ENCODE data around the gene BRAP.
"Not testable (repeated sequence)": the region's sequence is repeated elsewhere in the genome, so short reads cannot be mapped to it uniquely, and the experiment has no call there.

Gene BRAP

DNA sequence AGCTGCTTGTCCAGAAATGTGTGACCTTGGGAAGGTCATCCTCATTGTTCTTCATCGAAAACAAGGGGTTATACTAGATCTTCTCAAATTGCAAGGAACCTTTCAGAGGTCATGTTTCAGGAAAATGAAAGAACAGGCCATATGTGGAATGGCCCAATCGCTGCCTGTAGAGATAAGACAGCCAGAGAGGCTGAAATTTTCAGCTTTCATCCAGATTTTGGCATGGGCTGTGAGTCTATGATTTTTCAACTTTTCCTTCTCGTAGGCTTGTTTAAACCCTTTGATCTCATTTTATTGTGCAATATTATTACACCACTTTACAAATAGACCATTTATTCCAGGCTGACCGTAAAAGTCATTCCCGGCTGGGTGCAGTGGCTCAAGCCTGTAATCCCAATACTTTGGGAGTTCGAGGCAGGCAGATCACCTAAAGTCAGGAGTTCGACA, 69.6 kb downstream of the BRAP start:
- Histone ChIP-seq H3K36me3 (ENCODE audit: insufficient read depth, low read length) (no peaks in the 10 kb centered on the region), H3K4me3 (ENCODE audit: low read depth, low read length) (no peak overlapping the region), H3K4me1 (ENCODE audit: control insufficient read depth, insufficient read depth, low read length, unreplicated experiment) (no peaks in the 10 kb centered on the region), H2AFZ (ENCODE audit: low read length, unreplicated experiment) (no peak overlapping the region), H3K27me3 (ENCODE audit: insufficient read depth, low read length) (no peaks in the 10 kb centered on the region), H3K27ac (ENCODE audit: low read depth, low read length) (no peak overlapping the region), H3K79me2 (ENCODE audit: control insufficient read depth, insufficient read depth, low read length, unreplicated experiment) (no peaks in the 10 kb centered on the region)

GRCh38 chr12:111607239-111607638, 78.5 kb downstream of the BRAP start:
- Histone ChIP-seq H2AFZ (ENCODE audit: low read length, unreplicated experiment) (no peak overlapping the region), H3K27me3 (ENCODE audit: insufficient read depth, low read length) (no peaks in the 10 kb centered on the region), H3K79me2 (ENCODE audit: control insufficient read depth, insufficient read depth, low read length, unreplicated experiment) (no peaks in the 10 kb centered on the region), H3K36me3 (ENCODE audit: insufficient read depth, low read length) (no peaks in the 10 kb centered on the region), H3K4me1 (ENCODE audit: control insufficient read depth, insufficient read depth, low read length, unreplicated experiment) (no peaks in the 10 kb centered on the region), H3K27ac (ENCODE audit: low read depth, low read length) (no peak overlapping the region), H3K4me3 (ENCODE audit: low read depth, low read length) (no peak overlapping the region)

GRCh38 chr12:111606767-111607230, 79.0 kb downstream of the BRAP start:
- Histone ChIP-seq H3K36me3 (ENCODE audit: insufficient read depth, low read length) (no peaks in the 10 kb centered on the region), H3K79me2 (ENCODE audit: control insufficient read depth, insufficient read depth, low read length, unreplicated experiment) (no peaks in the 10 kb centered on the region), H3K4me1 (ENCODE audit: control insufficient read depth, insufficient read depth, low read length, unreplicated experiment) (no peaks in the 10 kb centered on the region), H3K27ac (ENCODE audit: low read depth, low read length) (no peak overlapping the region), H3K27me3 (ENCODE audit: insufficient read depth, low read length) (no peaks in the 10 kb centered on the region), H3K4me3 (ENCODE audit: low read depth, low read length) (no peak overlapping the region), H2AFZ (ENCODE audit: low read length, unreplicated experiment) (no peak overlapping the region)

DNA sequence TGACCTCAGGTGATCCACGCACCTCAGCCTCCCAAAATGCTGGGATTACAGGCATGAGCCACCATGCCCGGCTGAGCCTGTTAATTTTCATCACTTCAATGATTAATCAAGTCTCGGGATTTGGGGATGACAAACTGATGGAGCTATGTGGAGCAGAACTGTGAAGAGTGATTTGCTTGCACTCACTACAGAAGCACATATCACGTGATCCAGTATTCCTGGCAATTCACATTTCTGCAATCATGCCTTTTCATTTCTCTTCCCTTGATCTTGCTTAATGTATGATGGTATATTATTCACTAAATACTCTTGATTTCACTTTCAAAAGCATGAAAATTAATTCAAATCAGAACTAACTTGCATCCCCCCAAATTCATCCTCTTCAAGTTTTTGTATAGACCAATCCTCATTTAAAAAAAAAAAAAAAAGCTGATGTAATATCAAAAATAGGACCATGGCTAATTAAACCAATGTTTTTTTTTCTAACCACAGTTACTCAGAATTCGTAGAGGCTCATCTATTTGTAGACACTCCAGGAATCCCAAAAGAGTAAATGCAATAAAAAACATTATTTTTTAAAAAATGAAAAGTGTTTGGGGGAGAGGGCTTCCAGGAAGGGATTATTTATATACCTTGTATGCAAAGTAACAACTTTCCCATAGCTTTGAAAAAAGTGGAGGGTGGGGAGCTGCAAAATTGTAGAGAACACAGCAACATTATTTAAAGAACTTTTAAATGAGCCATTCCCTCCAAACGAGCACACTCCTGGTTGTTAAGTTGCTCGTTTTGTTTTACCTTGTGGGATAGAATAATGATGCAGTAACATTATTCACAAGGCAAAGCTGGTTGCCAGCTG, 79.6 kb downstream of the BRAP start:
- no peaks in the 10 kb centered on the region for H3K79me2 ChIP-seq (ENCODE audit: control insufficient read depth, insufficient read depth, low read length, unreplicated experiment)
- no peaks in the 10 kb centered on the region for H3K4me1 ChIP-seq (ENCODE audit: control insufficient read depth, insufficient read depth, low read length, unreplicated experiment)
- H2AFZ ChIP-seq (ENCODE audit: low read length, unreplicated experiment): no peak overlapping the region
- no peak overlapping the region for H3K27ac ChIP-seq (ENCODE audit: low read depth, low read length)
- no peaks in the 10 kb centered on the region for H3K36me3 ChIP-seq (ENCODE audit: insufficient read depth, low read length)
- H3K27me3 ChIP-seq (ENCODE audit: insufficient read depth, low read length): no peaks in the 10 kb centered on the region
- H3K4me3 ChIP-seq (ENCODE audit: low read depth, low read length): no peak overlapping the region

GRCh38 chr12:111602857-111603256, 82.9 kb downstream of the BRAP start:
- peaks cover 14% of the 10 kb centered on the region for H3K79me2 ChIP-seq (ENCODE audit: control insufficient read depth, insufficient read depth, low read length, unreplicated experiment)
- not testable (repeated sequence) for H3K4me3 ChIP-seq (ENCODE audit: low read depth, low read length); H3K4me1 ChIP-seq (ENCODE audit: control insufficient read depth, insufficient read depth, low read length, unreplicated experiment); H3K27ac ChIP-seq (ENCODE audit: low read depth, low read length); H3K27me3 ChIP-seq (ENCODE audit: insufficient read depth, low read length); H3K36me3 ChIP-seq (ENCODE audit: insufficient read depth, low read length); H2AFZ ChIP-seq (ENCODE audit: low read length, unreplicated experiment)

DNA sequence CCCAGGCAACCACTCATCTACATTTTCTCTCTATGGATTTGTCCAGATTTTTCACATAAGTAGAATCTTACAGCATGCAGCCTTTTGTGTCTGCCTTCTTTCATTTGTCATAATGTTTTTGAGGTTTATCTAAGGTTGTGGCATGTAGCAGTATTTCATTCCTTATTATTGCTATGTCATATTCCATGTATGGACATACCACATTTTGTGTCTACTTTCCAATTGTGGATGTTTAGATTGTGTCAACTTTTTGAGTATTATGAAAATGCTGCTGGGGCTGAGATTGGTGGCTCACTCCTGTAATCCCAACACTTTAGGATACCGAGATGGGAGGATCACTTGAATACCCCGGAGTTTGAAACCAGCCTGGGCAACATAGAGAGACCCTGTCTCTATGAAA, 83.4 kb downstream of the BRAP start:
- peaks cover 3% of the 10 kb centered on the region for H3K4me1 ChIP-seq (ENCODE audit: control insufficient read depth, insufficient read depth, low read length, unreplicated experiment)
- no peaks in the 10 kb centered on the region for H3K27me3 ChIP-seq (ENCODE audit: insufficient read depth, low read length)
- no peak overlapping the region for H3K27ac ChIP-seq (ENCODE audit: low read depth, low read length)
- H3K4me3 ChIP-seq (ENCODE audit: low read depth, low read length): no peak overlapping the region
- no peaks in the 10 kb centered on the region for H3K36me3 ChIP-seq (ENCODE audit: insufficient read depth, low read length)
- peaks cover 19% of the 10 kb centered on the region for H3K79me2 ChIP-seq (ENCODE audit: control insufficient read depth, insufficient read depth, low read length, unreplicated experiment)
- no peak overlapping the region for H2AFZ ChIP-seq (ENCODE audit: low read length, unreplicated experiment)

DNA sequence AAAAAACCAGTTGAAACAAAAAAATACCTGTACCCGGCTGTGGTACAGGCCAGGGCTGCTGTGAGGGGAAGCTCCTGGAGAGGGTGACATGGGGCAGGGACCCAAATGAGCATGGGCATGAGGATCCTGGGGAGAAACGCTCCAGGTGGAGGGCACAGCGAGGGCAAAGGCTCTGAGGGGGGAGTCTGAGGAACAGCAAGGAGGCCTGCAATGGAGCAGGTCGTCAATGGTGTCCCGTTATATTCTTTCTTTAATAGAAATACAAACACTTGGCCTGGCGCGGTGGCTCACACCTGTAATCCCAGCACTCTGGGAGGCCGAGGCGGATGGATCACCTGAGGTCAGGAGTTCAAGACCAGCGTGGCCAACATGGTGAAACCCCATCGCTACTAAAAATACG, 84.8 kb downstream of the BRAP start:
- H2AFZ ChIP-seq (ENCODE audit: low read length, unreplicated experiment); H3K27me3 ChIP-seq (ENCODE audit: insufficient read depth, low read length); H3K36me3 ChIP-seq (ENCODE audit: insufficient read depth, low read length); H3K4me1 ChIP-seq (ENCODE audit: control insufficient read depth, insufficient read depth, low read length, unreplicated experiment); H3K4me3 ChIP-seq (ENCODE audit: low read depth, low read length); H3K27ac ChIP-seq (ENCODE audit: low read depth, low read length): not testable (repeated sequence)
- peaks cover 33% of the 10 kb centered on the region for H3K79me2 ChIP-seq (ENCODE audit: control insufficient read depth, insufficient read depth, low read length, unreplicated experiment)

DNA sequence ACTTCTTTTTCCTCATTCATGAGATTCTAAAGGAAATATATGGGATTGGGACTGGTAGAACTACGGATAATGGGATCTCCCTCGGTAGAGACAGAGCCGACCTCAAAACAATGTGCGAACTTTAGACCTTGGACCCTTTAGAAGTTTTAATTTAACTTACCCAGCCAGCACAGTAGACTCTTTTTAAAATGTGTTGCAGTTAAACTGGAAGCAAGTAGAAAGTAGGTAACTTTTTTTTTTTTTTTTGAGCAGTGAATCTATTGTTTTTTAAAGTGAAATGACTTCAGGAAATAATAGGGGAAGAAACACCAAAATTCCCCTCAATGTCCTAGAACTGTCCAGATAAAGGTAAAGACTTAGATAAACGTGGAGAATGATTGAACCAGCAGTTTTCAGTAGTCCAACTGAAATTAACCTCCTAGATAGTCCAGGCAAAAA, 85.5 kb downstream of the BRAP start:
- Histone ChIP-seq H3K4me3 (ENCODE audit: low read depth, low read length) (peak overlapping the region; percentile 99), H3K4me1 (ENCODE audit: control insufficient read depth, insufficient read depth, low read length, unreplicated experiment) (peaks cover 17% of the 10 kb centered on the region), H3K27ac (ENCODE audit: low read depth, low read length) (peak overlapping the region; percentile 79), H3K27me3 (ENCODE audit: insufficient read depth, low read length) (no peaks in the 10 kb centered on the region), H3K79me2 (ENCODE audit: control insufficient read depth, insufficient read depth, low read length, unreplicated experiment) (peaks cover 40% of the 10 kb centered on the region), H2AFZ (ENCODE audit: low read length, unreplicated experiment) (peak overlapping the region; percentile 60), H3K36me3 (ENCODE audit: insufficient read depth, low read length) (no peaks in the 10 kb centered on the region)

- peak overlapping the region; percentile 60 for H2AFZ ChIP-seq (ENCODE audit: low read length, unreplicated experiment)
- H3K27me3 ChIP-seq (ENCODE audit: insufficient read depth, low read length): no peaks in the 10 kb centered on the region
- H3K4me3 ChIP-seq (ENCODE audit: low read depth, low read length): peak overlapping the region; percentile 99
- no peaks in the 10 kb centered on the region for H3K36me3 ChIP-seq (ENCODE audit: insufficient read depth, low read length)
- peaks cover 46% of the 10 kb centered on the region for H3K79me2 ChIP-seq (ENCODE audit: control insufficient read depth, insufficient read depth, low read length, unreplicated experiment)
- H3K27ac ChIP-seq (ENCODE audit: low read depth, low read length): peak overlapping the region; percentile 79
- H3K4me1 ChIP-seq (ENCODE audit: control insufficient read depth, insufficient read depth, low read length, unreplicated experiment): peaks cover 23% of the 10 kb centered on the region
Observed at GRCh38 chr12:111599453-111600204, 86.1 kb downstream of the BRAP start.

- Histone ChIP-seq H3K79me2 (ENCODE audit: control insufficient read depth, insufficient read depth, low read length, unreplicated experiment) (peaks cover 54% of the 10 kb centered on the region), H3K4me3 (ENCODE audit: low read depth, low read length) (peak within 1 kb of the TSS; percentile 99), H3K4me1 (ENCODE audit: control insufficient read depth, insufficient read depth, low read length, unreplicated experiment) (peaks cover 31% of the 10 kb centered on the region), H2AFZ (ENCODE audit: low read length, unreplicated experiment) (peak within 1 kb of the TSS; percentile 67), H3K27me3 (ENCODE audit: insufficient read depth, low read length) (no peaks in the 10 kb centered on the region), H3K36me3 (ENCODE audit: insufficient read depth, low read length) (no peaks in the 10 kb centered on the region), H3K27ac (ENCODE audit: low read depth, low read length) (peak within 1 kb of the TSS; percentile 79)
Observed at GRCh38 chr12:111598637-111599452, 86.9 kb downstream of the BRAP start, which contains the start of gene ATXN2. Gene ATXN2, minus strand, starts transcription at chr12:111599315. Its CDS starts 281 bp downstream, at chr12:111599034.

Data from ACC112 (cell line).